Measurements from ENCODE around the gene VWA5B2. TPM values are rescaled to one million over a fixed set of nuclear protein-coding genes. Genes with fewer than 3 reads are reported as not detected.

The VWA5B2 gene
- total RNA-seq, 4 donors from 2014 or later, result 0.95 to 5.0 (median 1.4) TPM; not detected in 1

DNA sequence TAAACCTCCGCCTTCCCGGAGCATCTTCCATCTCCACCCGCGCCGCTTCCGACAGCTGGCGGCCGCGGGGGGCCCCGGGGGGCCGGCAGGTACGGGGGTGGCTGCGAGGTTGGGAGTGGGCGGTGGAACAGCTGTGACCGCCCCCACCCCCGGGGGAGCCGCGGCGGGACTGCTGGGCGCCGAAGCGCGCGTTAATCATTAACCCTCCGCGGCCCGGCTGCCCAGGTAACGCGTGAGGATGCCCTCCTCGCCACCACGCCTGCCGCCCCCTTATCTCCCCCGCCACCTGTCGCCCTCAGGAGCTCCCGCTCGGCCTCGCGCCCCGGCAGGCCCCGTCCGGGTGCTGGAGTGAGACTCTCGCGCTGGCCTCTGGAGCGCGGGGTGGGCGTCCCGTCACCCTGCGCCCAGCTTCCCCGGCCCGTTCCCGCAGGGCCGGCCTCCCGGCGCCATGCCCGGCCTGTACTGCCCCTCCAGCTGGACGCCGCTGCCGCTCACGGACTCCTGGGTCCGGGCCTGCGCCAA, 757 bp downstream of the VWA5B2 start:
- peak overlapping the region; percentile 11 to 54 (median 30) for H3K4me3 ChIP-seq
- WGBS, 2 donors (ENCODE audit: low coverage in 1 of 2), result 3% methylated on average over 14 of the region's 61 CpGs; no CpG with 5 or more reads in 1 of the 2 donors
- peaks cover 9 to 23% (median 17%) of the 10 kb centered on the region in 4 donors for H3K4me1 ChIP-seq
- DNase-seq, result no peak
- H3K9me3 ChIP-seq, result no peaks in the 10 kb centered on the region
- TF ChIP-seq, protein P1, sequence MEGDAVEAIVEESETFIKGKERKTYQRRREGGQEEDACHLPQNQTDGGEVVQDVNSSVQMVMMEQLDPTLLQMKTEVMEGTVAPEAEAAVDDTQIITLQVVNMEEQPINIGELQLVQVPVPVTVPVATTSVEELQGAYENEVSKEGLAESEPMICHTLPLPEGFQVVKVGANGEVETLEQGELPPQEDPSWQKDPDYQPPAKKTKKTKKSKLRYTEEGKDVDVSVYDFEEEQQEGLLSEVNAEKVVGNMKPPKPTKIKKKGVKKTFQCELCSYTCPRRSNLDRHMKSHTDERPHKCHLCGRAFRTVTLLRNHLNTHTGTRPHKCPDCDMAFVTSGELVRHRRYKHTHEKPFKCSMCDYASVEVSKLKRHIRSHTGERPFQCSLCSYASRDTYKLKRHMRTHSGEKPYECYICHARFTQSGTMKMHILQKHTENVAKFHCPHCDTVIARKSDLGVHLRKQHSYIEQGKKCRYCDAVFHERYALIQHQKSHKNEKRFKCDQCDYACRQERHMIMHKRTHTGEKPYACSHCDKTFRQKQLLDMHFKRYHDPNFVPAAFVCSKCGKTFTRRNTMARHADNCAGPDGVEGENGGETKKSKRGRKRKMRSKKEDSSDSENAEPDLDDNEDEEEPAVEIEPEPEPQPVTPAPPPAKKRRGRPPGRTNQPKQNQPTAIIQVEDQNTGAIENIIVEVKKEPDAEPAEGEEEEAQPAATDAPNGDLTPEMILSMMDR (IDR thresholded peaks at IDR 0.05), result no peak
- TF ChIP-seq EP300 (IDR thresholded peaks at IDR 0.05; ENCODE audit: low read depth) (no peak), POLR2A (IDR thresholded peaks at IDR 0.05) (no peak), POLR2AphosphoS5 (IDR thresholded peaks at IDR 0.05) (no peak)
- intact Hi-C loops (cut with DNase I; ENCODE audit: low total_unique reads), result loop anchor here (10.0 kb wide), 2 partner anchors 85 to 335 kb away; no protein-coding TSS in a partner anchor
- H3K36me3 ChIP-seq, result no peaks in the 10 kb centered on the region
- H3K27me3 ChIP-seq, result peaks cover 84% of the 10 kb centered on the region
- H3K27ac ChIP-seq, result no peak overlapping the region
- in situ Hi-C loops (cut with MboI; ENCODE audit: low pct_ligation_motif_present in 1 of 4, low pct_unique_long_range_greater_than_20kb in 1 of 4, low sequenced_read_pairs in 3 of 4), result loop anchor here in 3 of 4 donors (25.0 kb wide), 2 partner anchors 93 to 343 kb away; partner anchors contain the start of genes PARL (in 3 of the 3) and EIF2B5 (in 1 of the 3)

DNA sequence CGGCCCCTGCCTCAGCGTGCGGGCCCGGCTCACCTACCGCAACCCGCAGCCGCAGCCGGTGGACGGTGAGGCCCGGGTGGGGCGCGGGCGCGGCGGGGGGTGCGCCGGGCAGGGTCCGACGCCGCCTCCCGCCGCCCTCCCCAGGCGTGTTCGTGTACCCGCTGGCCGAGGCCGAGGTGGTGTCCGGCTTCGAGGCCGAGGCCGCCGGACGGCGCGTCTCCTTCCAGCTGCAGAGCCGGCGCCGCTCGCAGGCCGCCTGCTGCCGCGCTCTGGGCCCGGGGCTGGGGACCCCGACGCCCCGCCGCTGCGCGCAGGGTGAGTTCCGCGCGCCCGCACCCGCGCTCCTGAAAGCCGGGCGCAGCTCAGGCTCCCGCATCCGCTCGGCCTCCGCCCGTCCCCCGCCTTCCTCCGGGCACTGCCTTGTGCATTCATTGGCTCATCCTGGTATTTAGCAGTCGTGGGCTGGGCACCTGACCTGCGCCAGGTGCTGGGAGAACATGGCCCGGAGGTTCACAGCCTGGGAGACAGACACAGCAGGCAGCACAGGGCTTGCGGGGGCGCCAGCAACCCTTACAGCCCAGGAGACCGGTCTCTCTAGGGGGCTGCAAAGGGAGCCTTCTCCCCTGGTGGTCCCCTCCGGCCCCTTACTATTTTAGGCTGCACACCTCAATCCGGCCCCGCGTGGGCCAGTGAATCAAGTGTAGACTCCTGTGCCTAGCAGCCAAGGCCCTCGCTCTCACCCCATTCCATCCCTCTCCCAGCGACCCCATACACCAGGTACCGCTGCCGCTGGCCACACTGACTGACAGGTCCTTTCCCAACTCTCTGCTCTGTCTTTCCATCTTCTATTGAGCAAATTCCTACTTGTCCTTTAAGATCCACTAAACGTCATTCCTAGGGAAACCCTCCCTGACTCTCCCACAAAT, 1.5 kb downstream of the VWA5B2 start:
- Histone ChIP-seq H3K4me1 (peaks cover 9 to 23% (median 17%) of the 10 kb centered on the region in 4 donors), H3K4me3 (peak overlapping the region in 3 of 4 donors; percentile 21 to 54 (median 39)), H3K9me3 (no peaks in the 10 kb centered on the region), H3K36me3 (no peaks in the 10 kb centered on the region), H3K27me3 (peaks cover 76% of the 10 kb centered on the region), H3K27ac (no peak overlapping the region)
- DNase-seq, result peak; percentile 33
- TF ChIP-seq EP300 (IDR thresholded peaks at IDR 0.05; ENCODE audit: low read depth) (no peak), POLR2AphosphoS5 (IDR thresholded peaks at IDR 0.05) (no peak), POLR2A (IDR thresholded peaks at IDR 0.05) (no peak)
- TF ChIP-seq, protein P1 (IDR thresholded peaks at IDR 0.05), result no peak
- whole genome bisulfite sequencing, 2 donors (ENCODE audit: low coverage in 1 of 2), result 5 to 25% methylated on average over 1 to 66 of the region's 79 CpGs
- in situ Hi-C loops (cut with MboI; ENCODE audit: low pct_ligation_motif_present in 1 of 4, low pct_unique_long_range_greater_than_20kb in 1 of 4, low sequenced_read_pairs in 3 of 4) (loop anchor here in 3 of 4 donors (25.0 kb wide), 2 partner anchors 94 to 344 kb away; partner anchors contain the start of genes PARL (in 3 of the 3) and EIF2B5 (in 1 of the 3)), intact Hi-C loops (cut with DNase I; ENCODE audit: low total_unique reads) (loop anchor here (10.0 kb wide), 2 partner anchors 86 to 336 kb away; no protein-coding TSS in a partner anchor)

DNA sequence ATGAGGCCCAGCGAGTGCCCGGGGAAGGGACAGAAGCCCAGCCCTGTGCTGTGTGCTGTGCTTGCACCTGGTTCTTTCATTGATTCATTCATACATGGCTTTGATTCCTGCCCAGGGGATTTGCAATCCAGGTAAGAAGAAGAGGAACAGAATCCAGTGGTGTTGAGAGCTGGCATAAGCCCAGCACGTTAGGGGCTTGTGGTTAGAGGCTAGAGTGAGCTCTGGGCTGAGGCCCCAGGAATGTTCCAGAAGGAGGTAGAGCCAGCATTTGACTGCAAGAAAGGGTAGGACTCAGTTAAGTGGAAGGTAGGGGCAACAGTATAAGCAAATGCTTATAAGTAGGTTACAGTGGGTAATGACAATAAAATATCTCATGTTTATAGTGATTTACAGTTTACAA, 2.3 kb downstream of the VWA5B2 start:
- no peak for DNase-seq
- TF ChIP-seq, protein P1 (IDR thresholded peaks at IDR 0.05), result no peak
- TF ChIP-seq EP300 (IDR thresholded peaks at IDR 0.05; ENCODE audit: low read depth) (no peak), POLR2AphosphoS5 (IDR thresholded peaks at IDR 0.05) (no peak), POLR2A (IDR thresholded peaks at IDR 0.05) (no peak)
- Histone ChIP-seq H3K27me3 (peaks cover 69% of the 10 kb centered on the region), H3K4me3 (no peak overlapping the region), H3K4me1 (peaks cover 9 to 23% (median 17%) of the 10 kb centered on the region in 4 donors), H3K36me3 (no peaks in the 10 kb centered on the region), H3K9me3 (no peaks in the 10 kb centered on the region), H3K27ac (no peak overlapping the region)
- in situ Hi-C loops (cut with MboI; ENCODE audit: low pct_ligation_motif_present in 1 of 4, low pct_unique_long_range_greater_than_20kb in 1 of 4, low sequenced_read_pairs in 3 of 4), result loop anchor here in 3 of 4 donors (25.0 kb wide), 2 partner anchors 94 to 344 kb away; partner anchors contain the start of genes PARL (in 3 of the 3) and EIF2B5 (in 1 of the 3)
- intact Hi-C loops (cut with DNase I; ENCODE audit: low total_unique reads), result loop anchor here (10.0 kb wide), 2 partner anchors 87 to 337 kb away; no protein-coding TSS in a partner anchor
- WGBS, 2 donors (ENCODE audit: low coverage in 1 of 2), result 41% methylated on average over 3 of the region's 3 CpGs; no CpG with 5 or more reads in 1 of the 2 donors
